Omental fat pad (tissue), 4 donors: Measurements from ENCODE around the gene CAMK1D. TPM values are rescaled to one million over a fixed set of nuclear protein-coding genes. Genes with fewer than 3 reads are reported as not detected.

Experiments used
- ATAC-seq: fragments of 150-250 bp; one replicate; pipeline ENCODE4 v1.9.1; 2016; ENCODE audit warnings: mild to moderate bottlenecking, moderate library complexity; ENCODE audit not compliant: low FRiP score
- DNase-seq: peaks from one replicate; pipeline ENCODE4 v3.0.0-alpha.2; 2019; ENCODE audit warnings: low spot score
- total RNA-seq, 4 donors: library from RNA; depleted of rRNA; stranded (reverse); fragments of >200 nt; gene quantifications; one replicate each; pipeline ENCODE4 v1.1.0, GENCODE V29; 2016
- TF ChIP-seq, protein P1 (sequence below), 3 donors: fragments of 450-650 bp; IDR thresholded peaks; one replicate each; pipeline ENCODE4 v1.5.1; 2016 to 2017; ENCODE audit warnings: antibody characterized with exemption in 3 of 3, mild to moderate bottlenecking in 3 of 3, moderate library complexity in 2 of 3

CAMK1D gene
- total RNA-seq, 4 donors from 2014 or later: 6.0 to 15.8 (median 8.8) TPM

DNA sequence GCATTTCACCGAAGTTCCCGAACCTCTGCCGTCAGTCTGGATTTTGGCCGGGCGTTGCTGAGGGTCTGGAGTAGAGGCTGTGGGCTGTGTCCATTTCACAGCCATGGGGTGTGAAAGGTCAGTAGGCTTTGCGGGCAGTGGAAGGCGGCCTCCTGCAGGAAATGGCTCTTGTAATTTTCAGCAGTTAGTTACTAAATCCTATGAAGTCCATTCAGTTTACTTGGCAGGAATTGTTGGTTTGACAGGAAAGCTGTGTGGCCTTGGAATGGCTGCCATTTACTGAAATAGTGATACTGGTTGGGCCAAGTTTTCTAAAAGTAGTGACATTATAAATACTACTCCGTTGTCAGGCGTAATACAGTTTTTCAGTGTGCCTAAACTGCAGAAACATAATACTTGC, 348.4 kb downstream of the CAMK1D start:
- ATAC-seq: no peak
- DNase-seq: no peak
- TF ChIP-seq, protein P1, sequence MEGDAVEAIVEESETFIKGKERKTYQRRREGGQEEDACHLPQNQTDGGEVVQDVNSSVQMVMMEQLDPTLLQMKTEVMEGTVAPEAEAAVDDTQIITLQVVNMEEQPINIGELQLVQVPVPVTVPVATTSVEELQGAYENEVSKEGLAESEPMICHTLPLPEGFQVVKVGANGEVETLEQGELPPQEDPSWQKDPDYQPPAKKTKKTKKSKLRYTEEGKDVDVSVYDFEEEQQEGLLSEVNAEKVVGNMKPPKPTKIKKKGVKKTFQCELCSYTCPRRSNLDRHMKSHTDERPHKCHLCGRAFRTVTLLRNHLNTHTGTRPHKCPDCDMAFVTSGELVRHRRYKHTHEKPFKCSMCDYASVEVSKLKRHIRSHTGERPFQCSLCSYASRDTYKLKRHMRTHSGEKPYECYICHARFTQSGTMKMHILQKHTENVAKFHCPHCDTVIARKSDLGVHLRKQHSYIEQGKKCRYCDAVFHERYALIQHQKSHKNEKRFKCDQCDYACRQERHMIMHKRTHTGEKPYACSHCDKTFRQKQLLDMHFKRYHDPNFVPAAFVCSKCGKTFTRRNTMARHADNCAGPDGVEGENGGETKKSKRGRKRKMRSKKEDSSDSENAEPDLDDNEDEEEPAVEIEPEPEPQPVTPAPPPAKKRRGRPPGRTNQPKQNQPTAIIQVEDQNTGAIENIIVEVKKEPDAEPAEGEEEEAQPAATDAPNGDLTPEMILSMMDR (IDR thresholded peaks at IDR 0.05): no peak

DNA sequence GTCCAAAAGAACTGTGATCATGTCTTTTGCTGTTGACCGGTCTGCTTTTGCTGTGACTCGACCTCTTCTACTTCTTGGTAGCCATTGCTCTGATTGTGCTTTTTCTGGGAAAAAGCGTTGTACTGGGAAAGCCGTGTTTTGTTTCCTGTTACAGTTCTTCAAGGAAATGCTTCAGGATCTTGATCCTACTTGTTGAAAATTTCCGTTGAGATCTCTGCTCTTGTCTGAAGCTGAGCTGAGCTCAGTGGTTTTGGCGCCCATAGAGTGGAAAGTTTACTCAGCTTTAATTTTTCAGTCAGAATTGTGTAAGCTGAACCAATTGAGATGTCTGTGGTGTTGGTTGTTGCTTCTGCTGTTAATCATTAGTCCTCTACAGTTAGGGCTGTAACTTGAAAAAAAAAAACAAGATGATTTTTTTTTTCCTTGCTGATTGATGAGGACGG, 349.9 kb downstream of the CAMK1D start:
- DNase-seq (no peak), ATAC-seq (no peak)
- TF ChIP-seq, protein P1 (IDR thresholded peaks at IDR 0.05): no peak

DNA sequence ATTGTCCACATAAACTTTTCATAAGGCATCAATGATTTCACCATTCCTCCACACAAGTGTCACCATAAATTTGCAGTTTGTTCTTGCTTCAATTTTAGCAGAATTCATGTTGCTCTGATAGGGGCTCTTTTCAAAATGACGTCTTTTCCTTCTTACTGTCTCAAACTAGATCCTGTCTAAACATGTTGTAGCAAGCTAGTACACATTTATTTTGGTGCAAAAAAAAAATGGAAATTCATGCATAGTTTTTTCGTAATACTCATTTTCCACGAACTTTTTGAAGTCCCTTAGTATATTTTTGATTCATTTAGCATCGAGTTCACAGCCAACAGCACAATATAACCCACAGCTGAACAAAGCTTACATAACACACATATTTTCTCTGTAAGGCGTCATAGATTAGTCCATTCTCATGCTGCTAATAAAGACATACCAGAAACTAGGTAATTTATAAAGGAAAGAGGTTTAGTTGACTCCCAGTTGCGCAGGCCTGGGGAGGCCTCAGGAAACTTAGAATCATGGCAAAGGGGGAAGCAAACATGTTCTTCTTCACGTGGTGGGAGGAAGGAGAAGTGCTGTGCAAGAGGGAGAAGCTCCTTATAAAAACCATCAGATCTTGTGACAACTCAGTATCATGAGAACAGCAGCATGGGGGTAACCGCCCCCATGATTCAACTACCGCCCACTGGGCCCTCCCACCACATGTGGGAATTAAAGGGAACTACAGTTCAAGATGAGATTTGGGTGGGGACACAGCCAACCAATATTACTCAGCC, 350.6 kb downstream of the CAMK1D start:
- DNase-seq (no peak), ATAC-seq (no peak)
- TF ChIP-seq, protein P1 (IDR thresholded peaks at IDR 0.05): no peak

DNA sequence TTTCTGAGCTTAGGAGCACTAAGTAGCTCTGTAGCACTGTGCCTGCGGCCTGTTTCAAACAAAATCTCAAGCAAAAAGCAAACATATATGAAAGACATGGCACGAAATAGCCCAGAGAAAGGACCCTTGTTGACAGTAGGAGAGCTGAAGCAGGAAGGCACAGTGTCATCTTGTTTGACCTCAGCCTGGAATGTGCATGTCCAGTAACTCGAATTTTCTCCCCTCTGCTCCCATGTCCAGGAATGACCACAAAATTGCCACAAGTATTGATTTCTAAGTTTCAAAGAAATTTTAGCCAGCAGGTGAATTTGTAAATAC, 351.2 kb downstream of the CAMK1D start:
- DNase-seq (no peak), ATAC-seq (no peak)
- TF ChIP-seq, protein P1 (IDR thresholded peaks at IDR 0.05): no peak

DNA sequence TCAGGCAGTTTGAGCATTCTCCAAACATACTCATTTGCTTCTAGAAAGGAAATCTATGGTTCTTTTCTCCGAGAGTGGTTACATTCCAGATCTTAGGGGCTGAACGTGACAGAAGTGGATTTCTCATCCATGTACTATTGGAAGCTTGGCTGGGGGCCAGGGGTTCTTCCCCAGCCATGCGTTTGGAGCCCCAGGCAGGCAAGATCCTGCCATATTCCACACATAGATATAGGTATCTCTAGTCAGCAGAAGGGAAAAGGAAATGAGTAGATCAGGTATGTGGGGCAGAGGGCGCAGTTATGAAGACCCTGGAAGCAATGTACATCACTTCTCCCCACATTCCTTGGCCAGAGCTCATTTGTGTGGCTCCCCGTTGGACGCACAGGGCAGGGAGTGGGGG, 352.3 kb downstream of the CAMK1D start:
- ATAC-seq: no peak
- no peak for DNase-seq
- TF ChIP-seq, protein P1 (IDR thresholded peaks at IDR 0.05): no peak

DNA sequence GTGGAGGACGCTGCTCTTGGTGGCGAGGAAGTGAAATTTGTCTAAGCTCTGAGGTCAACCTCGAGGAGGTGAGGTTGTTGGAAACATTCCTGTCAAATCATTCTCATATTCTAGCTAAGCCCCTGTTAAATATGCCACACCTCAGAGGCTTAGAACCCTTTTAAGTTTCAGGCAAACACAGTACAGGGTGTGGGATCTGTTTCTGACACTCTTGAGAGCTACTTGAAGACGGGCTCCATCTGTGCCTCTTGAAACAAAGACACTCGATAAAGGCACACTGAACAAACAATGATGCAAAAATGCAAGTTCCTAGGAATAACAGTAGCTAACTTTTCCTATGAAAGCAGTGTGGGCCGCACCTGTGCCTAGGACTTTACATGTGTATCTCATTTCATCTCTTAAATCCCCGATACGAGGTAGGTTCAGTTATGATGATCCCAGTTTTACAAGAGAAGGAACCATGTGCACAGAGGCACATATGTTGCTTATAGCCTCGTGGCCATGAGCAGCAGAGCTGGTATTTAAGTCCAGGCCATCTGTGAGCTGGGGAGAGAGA, 352.9 kb downstream of the CAMK1D start:
- TF ChIP-seq, protein P1 (IDR thresholded peaks at IDR 0.05): no peak
- no peak for ATAC-seq
- DNase-seq: no peak

DNA sequence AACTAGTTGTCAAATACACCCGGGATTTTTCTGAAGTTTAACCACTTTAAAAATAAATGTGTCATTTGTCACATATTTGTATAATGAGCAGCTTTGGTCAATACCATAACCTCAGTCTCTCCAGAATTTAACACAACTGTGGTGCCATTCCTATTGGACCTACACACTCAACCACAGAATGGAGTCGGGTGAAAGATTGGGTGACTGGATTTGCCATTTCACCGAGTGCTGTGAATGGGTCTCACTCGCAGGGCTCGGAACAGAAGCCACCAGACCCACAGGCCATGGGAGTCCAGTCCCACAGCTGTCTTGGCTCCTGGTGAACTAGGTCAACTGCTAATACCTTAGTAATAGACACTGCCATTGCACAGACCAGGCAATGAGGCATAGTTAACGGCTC, 353.8 kb downstream of the CAMK1D start:
- TF ChIP-seq, protein P1 (IDR thresholded peaks at IDR 0.05): no peak
- ATAC-seq: no peak

More for the DNA sequence above, 353.8 kb downstream of the CAMK1D start:
- no peak for DNase-seq
